K562 (cell line): ENCODE measurements around the gene PRDM16. TPM values are rescaled to one million over a fixed set of nuclear protein-coding genes. Genes with fewer than 3 reads are reported as not detected.

Experiments
- ATAC-seq: fragments of 200-7000 bp; cut with Tn5 transposase; 3 replicates; pipeline ENCODE4 v1.9.1; 2020; ENCODE audit warnings: moderate library complexity
- BruUV-seq: library from RNA; stranded (reverse); fragments of 400-500 nt; replicated peaks from 2 replicates; lab custom pipeline; 2021; lab: Mats Ljungman, UMichigan
- CTCF ChIA-PET: fragments of 300-600 bp; formaldehyde crosslinking; extraction: SDS; loops from one replicate; lab custom pipeline; 2021; ENCODE audit warnings: low intra/inter-chr PET ratio; lab: Yijun Ruan, JAX
- POLR2A ChIA-PET: fragments of 300-600, 350-650 bp; sonication (Branson Sonifier 250); formaldehyde crosslinking; extraction: SDS; loops from one replicate; lab custom pipeline; 2021; ENCODE audit warnings: antibody characterized with exemption, inconsistent platforms; lab: Yijun Ruan, JAX
- DNase-seq, 4 experiments: peaks; one replicate each; pipeline versions ENCODE4 v3.0.0 to v3.0.0-alpha.2; 2011 to 2018; ENCODE audit warnings: low spot score in 3 of 4, mixed read lengths in 3 of 4; ENCODE audit errors: extremely low read depth in 1 of 4
- FAIRE-seq: peaks from 2 replicates; lab custom pipeline; 2011; peaks lifted over from hg19 to GRCh38; lab: Jason Lieb, UNC
- H2AFZ ChIP-seq: 2 replicates; pipeline ENCODE4 v1.6.0; 2011; ENCODE audit warnings: low read depth, low read length, control low read depth, inconsistent platforms
- H3K27ac ChIP-seq: fragments of 200-600 bp; 3 replicates; pipeline ENCODE4 v1.8.0; 2011; ENCODE audit warnings: low read depth, mild to moderate bottlenecking, control low read depth, inconsistent platforms, low read length, moderate library complexity, mixed read lengths; ENCODE audit errors: extremely low read depth
- H3K27me3 ChIP-seq, 2 experiments: fragments of 300-600 bp in 1 of 2; 2 replicates in 1 of 2; 3 replicates in 1 of 2; pipeline versions ENCODE4 v1.6.0 to v1.8.0; 2011; ENCODE audit warnings: inconsistent platforms in 2 of 2, low read length in 2 of 2, mild to moderate bottlenecking in 1 of 2, mixed read lengths in 1 of 2, moderate library complexity in 1 of 2; ENCODE audit not compliant: control insufficient read depth in 2 of 2, insufficient read depth in 2 of 2
- H3K36me3 ChIP-seq: fragments of 300-600 bp; 3 replicates; pipeline ENCODE4 v1.8.0; 2011; ENCODE audit warnings: mild to moderate bottlenecking, low read length, inconsistent platforms; ENCODE audit not compliant: control insufficient read depth, insufficient read depth
- H3K4me1 ChIP-seq, 2 experiments: fragments of 200-600 bp in 1 of 2; replicated peaks in 1 of 2; 2 replicates in 1 of 2; 3 replicates in 1 of 2; pipeline versions ENCODE4 v1.5.1 to v1.8.0; 2011; ENCODE audit warnings: inconsistent platforms in 2 of 2, low read length in 2 of 2, mild to moderate bottlenecking in 1 of 2, mixed read lengths in 1 of 2, moderate library complexity in 1 of 2; ENCODE audit not compliant: control insufficient read depth in 2 of 2, insufficient read depth in 2 of 2
- H3K4me2 ChIP-seq: 2 replicates; pipeline ENCODE4 v1.6.1; 2011; ENCODE audit warnings: low read length, control low read depth, inconsistent platforms, mixed read lengths; ENCODE audit not compliant: insufficient read depth
- H3K4me3 ChIP-seq: fragments of 200-600 bp; sonication (generic), shearing (Covaris generic); 2 replicates; pipeline ENCODE4 v1.5.1; 2016; ENCODE audit warnings: control low read depth, inconsistent platforms
- H3K79me2 ChIP-seq: fragments of 200-600 bp; 3 replicates; pipeline ENCODE4 v1.8.0; 2011; ENCODE audit warnings: low read length, inconsistent platforms; ENCODE audit not compliant: control insufficient read depth, insufficient read depth
- H3K9ac ChIP-seq, 2 experiments: 2 replicates each; pipeline versions ENCODE4 v1.6.0 to v1.6.1; 2011; ENCODE audit warnings: low read depth in 2 of 2, low read length in 2 of 2, control low read depth in 1 of 2, inconsistent platforms in 1 of 2, mild to moderate bottlenecking in 1 of 2, mixed read lengths in 1 of 2; ENCODE audit not compliant: insufficient read depth in 1 of 2
- H3K9me1 ChIP-seq: one replicate; pipeline ENCODE4 v1.6.0; 2011; ENCODE audit warnings: inconsistent platforms, mild to moderate bottlenecking, low read length, moderate library complexity; ENCODE audit not compliant: control insufficient read depth, insufficient read depth
- H3K9me3 ChIP-seq: replicated peaks from 2 replicates; pipeline ENCODE4 v1.5.1; 2011; ENCODE audit warnings: low read depth, low read length, inconsistent platforms; ENCODE audit not compliant: control insufficient read depth, insufficient read depth
- H4K20me1 ChIP-seq: replicated peaks from 2 replicates; pipeline ENCODE4 v1.6.1; 2011; ENCODE audit warnings: low read length, inconsistent platforms, mixed read lengths; ENCODE audit not compliant: control insufficient read depth, insufficient read depth
- CHD7 ChIP-seq: fragments of 200-600 bp; sonication (generic); IDR thresholded peaks from one replicate; pipeline ENCODE4 v1.6.1; 2012; ENCODE audit warnings: mild to moderate bottlenecking, low read depth, low read length, inconsistent platforms
- HSF4 ChIP-seq: fragments of 250-450 bp; sonication (Bioruptor Pico); IDR thresholded peaks from 2 replicates; pipeline ENCODE4 v2.1.2; 2022; ENCODE audit warnings: mild to moderate bottlenecking, moderate library complexity, borderline replicate concordance
- MCM3 ChIP-seq: fragments of 450-650 bp; IDR thresholded peaks from 2 replicates; pipeline ENCODE4 v1.6.1; 2016
- NCOA6 ChIP-seq: fragments of 450-650 bp; IDR thresholded peaks from 2 replicates; pipeline ENCODE4 v1.6.1; 2017; ENCODE audit warnings: mild to moderate bottlenecking
- RB1 ChIP-seq: fragments of 450-650 bp; IDR thresholded peaks from 2 replicates; pipeline ENCODE4 v1.6.1; 2017; ENCODE audit warnings: low read depth, mild to moderate bottlenecking
- SPI1 ChIP-seq: IDR thresholded peaks from 2 replicates; pipeline ENCODE4 v1.6.1; 2011; ENCODE audit warnings: low read depth, low read length, control low read depth, borderline replicate concordance
- STAT5A ChIP-seq: IDR thresholded peaks from 2 replicates; pipeline ENCODE4 v1.6.1; 2012; ENCODE audit warnings: low read length, inconsistent platforms, borderline replicate concordance
- WGBS: fragments of 100-300 bp; shearing (Covaris generic); methylation state at CpG from one replicate; pipeline ENCODE4 v1.1.6; 2016; ENCODE audit warnings: low coverage, mixed read lengths; ENCODE audit not compliant: insufficient coverage; ENCODE audit errors: missing lambda C conversion rate; 5-methylcytosine and 5-hydroxymethylcytosine counted together
- in situ Hi-C: fragments of 300-500 bp; cut with MboI; formaldehyde crosslinking; loops from 4 replicates; pipeline ENCODE4 v1.15.0; 2018; ENCODE audit warnings: inconsistent platforms, mixed read lengths
- intact Hi-C: fragments of 100-400 bp; cut with micrococcal nuclease; formaldehyde crosslinking; loops from 2 replicates; pipeline ENCODE4 v1.14.2; 2022
- polyA plus RNA-seq, 8 experiments: library from polyadenylated mRNA; depleted of rRNA in 4 of 8; stranded (reverse) in 5 of 8; unstranded in 3 of 8; fragments of >200 nt; fragmentation: Nextera tagmentation in 2 of 8; fragmentation: Illumina TruSeq in 1 of 8; extraction: Ambion mirVana in 2 of 8; extraction: Trizol in 1 of 8; gene quantifications; 2 replicates each; pipeline versions ENCODE4 v1.2.1 to v1.2.3, GENCODE V29; 2011 to 2014; ENCODE audit warnings: inconsistent platforms in 1 of 8, missing spikeins in 1 of 8
- total RNA-seq, 7 experiments: library from RNA; depleted of rRNA in 6 of 7; stranded (reverse); fragments of >200 nt in 6 of 7; fragmentation: Illumina TruSeq in 2 of 7; extraction: Trizol in 2 of 7; gene quantifications; 2 replicates each; pipeline versions ENCODE4 v1.2.1 to v1.2.3, GENCODE V29; 2011 to 2021; ENCODE audit warnings: low replicate concordance in 1 of 7
- TF ChIP-seq, protein P1 (sequence below), 2 experiments: fragments of 450-650 bp in 1 of 2; sonication (generic) in 1 of 2; formaldehyde crosslinking; conservative IDR thresholded peaks; 2 replicates each; pipeline versions ENCODE4 v1.4.0 to v1.8.1; 2020 to 2022; ENCODE audit warnings: mild to moderate bottlenecking in 1 of 2, missing genetic modification reagents in 1 of 2
- TF ChIP-seq, protein P2 (sequence below): fragments of 200-800 bp; sonication (Bioruptor generic); IDR thresholded peaks from 2 replicates; pipeline ENCODE4 v1.6.1; 2017; ENCODE audit warnings: missing genetic modification characterization, missing compliant biosample characterization

Gene PRDM16
- total and polyA plus RNA-seq, 9 of the 15 experiments (the other 6 are each of a cell fraction or from before 2014, with no cell fraction given): 0.10 to 0.27 TPM; not detected in 7

GRCh38 chr1:3377166-3377565 lies 308.2 kb downstream of the PRDM16 start:
- Histone ChIP-seq H4K20me1 (peaks cover 10% of the 10 kb centered on the region; the same call in 1 of the 2 replicates), H3K9ac (no peak overlapping the region), H3K4me3 (no peak overlapping the region), H2AFZ (no peak overlapping the region), H3K9me3 (no peaks in the 10 kb centered on the region), H3K27me3 (peaks cover 7 to 31% of the 10 kb centered on the region in 2 experiments; a peak in 3 of 5 replicates), H3K4me2 (no peak overlapping the region), H3K9me1 (no peaks in the 10 kb centered on the region), H3K4me1 (no peaks in the 10 kb centered on the region), H3K36me3 (no peaks in the 10 kb centered on the region), H3K27ac (no peak overlapping the region), H3K79me2 (no peaks in the 10 kb centered on the region)
- BruUV-seq: no TSS peak
- intact Hi-C loops: no loop called here
- DNase-seq (no peak), FAIRE-seq (no peak), ATAC-seq (no peak)
- POLR2A ChIA-PET: interaction anchor here (0.5 kb wide), 1 partner anchor 1422 kb away, joined by 3 read pairs; no protein-coding TSS in a partner anchor
- 2% methylated on average over 11 of the region's 12 CpGs for WGBS
- in situ Hi-C loops: no loop called here
- CTCF ChIA-PET: no interaction called here
- TF ChIP-seq MCM3 (no peak), STAT5A (no peak), HSF4 (no peak), NCOA6 (no peak), RB1 (no peak), SPI1 (no peak), CHD7 (no peak)
- TF ChIP-seq, protein P1, sequence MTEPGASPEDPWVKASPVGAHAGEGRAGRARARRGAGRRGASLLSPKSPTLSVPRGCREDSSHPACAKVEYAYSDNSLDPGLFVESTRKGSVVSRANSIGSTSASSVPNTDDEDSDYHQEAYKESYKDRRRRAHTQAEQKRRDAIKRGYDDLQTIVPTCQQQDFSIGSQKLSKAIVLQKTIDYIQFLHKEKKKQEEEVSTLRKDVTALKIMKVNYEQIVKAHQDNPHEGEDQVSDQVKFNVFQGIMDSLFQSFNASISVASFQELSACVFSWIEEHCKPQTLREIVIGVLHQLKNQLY (CRISPR knock-in tag; conservative IDR thresholded peaks at IDR 0.05): no peak
- TF ChIP-seq, protein P2, sequence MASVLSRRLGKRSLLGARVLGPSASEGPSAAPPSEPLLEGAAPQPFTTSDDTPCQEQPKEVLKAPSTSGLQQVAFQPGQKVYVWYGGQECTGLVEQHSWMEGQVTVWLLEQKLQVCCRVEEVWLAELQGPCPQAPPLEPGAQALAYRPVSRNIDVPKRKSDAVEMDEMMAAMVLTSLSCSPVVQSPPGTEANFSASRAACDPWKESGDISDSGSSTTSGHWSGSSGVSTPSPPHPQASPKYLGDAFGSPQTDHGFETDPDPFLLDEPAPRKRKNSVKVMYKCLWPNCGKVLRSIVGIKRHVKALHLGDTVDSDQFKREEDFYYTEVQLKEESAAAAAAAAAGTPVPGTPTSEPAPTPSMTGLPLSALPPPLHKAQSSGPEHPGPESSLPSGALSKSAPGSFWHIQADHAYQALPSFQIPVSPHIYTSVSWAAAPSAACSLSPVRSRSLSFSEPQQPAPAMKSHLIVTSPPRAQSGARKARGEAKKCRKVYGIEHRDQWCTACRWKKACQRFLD (CRISPR knock-in tag): no peak
